GM12878 (cell line): ENCODE measurements around the gene RBMS1. TPM values are rescaled to one million over a fixed set of nuclear protein-coding genes. Genes with fewer than 3 reads are reported as not detected.

Source experiments
- ATAC-seq: fragments of 200-7000 bp; cut with Tn5 transposase; 3 replicates; pipeline ENCODE4 v1.9.1; 2020; ENCODE audit warnings: mild to moderate bottlenecking, moderate library complexity
- BruUV-seq: library from RNA; stranded (reverse); fragments of 400-500 nt; replicated peaks from 2 replicates; lab custom pipeline; 2021; lab: Mats Ljungman, UMichigan
- CTCF ChIA-PET: fragments of 300-600 bp; sonication (Branson Sonifier 250); formaldehyde crosslinking; extraction: SDS; loops from one replicate; lab custom pipeline; 2021; ENCODE audit warnings: inconsistent platforms; lab: Yijun Ruan, JAX
- POLR2A ChIA-PET: fragments of 350-600 bp; formaldehyde crosslinking; extraction: SDS; loops from one replicate; lab custom pipeline; 2021; ENCODE audit warnings: inconsistent platforms; lab: Charles Lee
- RAD21 ChIA-PET: fragments of 300-600 bp; sonication (Branson Sonifier 250); formaldehyde crosslinking; loops from one replicate; lab custom pipeline; 2023; ENCODE audit warnings: antibody characterized with exemption; ENCODE audit not compliant: unreplicated experiment; lab: Charles Lee
- SMC1A ChIA-PET: fragments of 300-600 bp; sonication (Branson Sonifier 250); formaldehyde crosslinking; loops from one replicate; lab custom pipeline; 2023; ENCODE audit not compliant: unreplicated experiment, uncharacterized antibody; lab: Charles Lee
- DNase-seq: peaks from one replicate; pipeline ENCODE4 v3.0.0-alpha.2; 2011; ENCODE audit warnings: low read depth, low spot score
- FAIRE-seq: peaks from 3 replicates; lab custom pipeline; 2011; peaks lifted over from hg19 to GRCh38; lab: Jason Lieb, UNC
- H2AFZ ChIP-seq: 2 replicates; pipeline ENCODE4 v1.6.0; 2011; ENCODE audit warnings: low read depth, low read length, control low read depth; ENCODE audit not compliant: control insufficient read depth
- H3K27ac ChIP-seq: 2 replicates; pipeline ENCODE4 v1.5.1; 2011; ENCODE audit warnings: control low read depth; ENCODE audit not compliant: control insufficient read depth, insufficient read depth
- H3K27me3 ChIP-seq, 2 experiments: replicated peaks in 1 of 2; 2 replicates each; pipeline versions ENCODE4 v1.6.0 to v1.6.1; 2011; ENCODE audit warnings: low read length in 1 of 2; ENCODE audit not compliant: control insufficient read depth in 2 of 2, insufficient read depth in 2 of 2
- H3K36me3 ChIP-seq, 2 experiments: 2 replicates each; pipeline ENCODE4 v1.5.1; 2011; ENCODE audit warnings: low read length in 1 of 2; ENCODE audit not compliant: control insufficient read depth in 2 of 2, insufficient read depth in 2 of 2
- H3K4me1 ChIP-seq: 2 replicates; pipeline ENCODE4 v1.6.1; 2011; ENCODE audit warnings: mild to moderate bottlenecking, low read length, moderate library complexity, mixed read lengths; ENCODE audit not compliant: control insufficient read depth, insufficient read depth
- H3K4me2 ChIP-seq: 2 replicates; pipeline ENCODE4 v1.6.0; 2011; ENCODE audit warnings: control low read depth; ENCODE audit not compliant: control insufficient read depth, insufficient read depth
- H3K4me3 ChIP-seq: fragments of 200-600 bp; sonication (generic); 2 replicates; pipeline ENCODE4 v1.5.1; 2016
- H3K79me2 ChIP-seq: 2 replicates; pipeline ENCODE4 v1.6.0; 2011; ENCODE audit warnings: low read length; ENCODE audit not compliant: control insufficient read depth, insufficient read depth
- H3K9ac ChIP-seq: 2 replicates; pipeline ENCODE4 v1.8.0; 2011; ENCODE audit warnings: low read length, control low read depth, mixed read lengths; ENCODE audit not compliant: control insufficient read depth, insufficient read depth
- H3K9me3 ChIP-seq: replicated peaks from 3 replicates; pipeline ENCODE4 v1.5.1; 2011; ENCODE audit warnings: mild to moderate bottlenecking, low read length; ENCODE audit not compliant: control insufficient read depth, insufficient read depth
- H4K20me1 ChIP-seq: 2 replicates; pipeline ENCODE4 v1.6.0; 2011; ENCODE audit not compliant: control insufficient read depth, insufficient read depth
- ELK1 ChIP-seq: IDR thresholded peaks from 2 replicates; pipeline ENCODE4 v1.6.1; 2012; ENCODE audit warnings: low read depth, low read length, improper control_type of control experiment
- NR2C2 ChIP-seq: IDR thresholded peaks from 2 replicates; pipeline ENCODE4 v1.6.1; 2011; ENCODE audit warnings: borderline replicate concordance, low read depth; ENCODE audit not compliant: control insufficient read depth, insufficient read length
- POLR2AphosphoS2 ChIP-seq: IDR thresholded peaks from 2 replicates; pipeline ENCODE4 v1.6.1; 2011; ENCODE audit warnings: low read depth, mild to moderate bottlenecking, low read length, improper control_type of control experiment, moderate library complexity
- POU2F2 ChIP-seq: IDR thresholded peaks from 3 replicates; pipeline ENCODE4 v1.6.1; 2011; ENCODE audit warnings: low read depth, mild to moderate bottlenecking, low read length, borderline replicate concordance
- RELA ChIP-seq: fragments of 450-650 bp; IDR thresholded peaks from 2 replicates; pipeline ENCODE4 v1.8.0; 2014; ENCODE audit warnings: borderline replicate concordance; ENCODE audit not compliant: partially characterized antibody
- RUNX3 ChIP-seq: IDR thresholded peaks from 2 replicates; pipeline ENCODE4 v1.6.1; 2012; ENCODE audit warnings: low read length, inconsistent platforms
- STAT3 ChIP-seq: IDR thresholded peaks from 2 replicates; pipeline ENCODE4 v1.6.1; 2011; ENCODE audit warnings: low read depth, low read length, improper control_type of control experiment
- ZBTB11 ChIP-seq: fragments of 450-650 bp; formaldehyde crosslinking; IDR thresholded peaks from 2 replicates; pipeline ENCODE4 v1.5.0; 2022; ENCODE audit warnings: mild to moderate bottlenecking, missing genetic modification characterization
- WGBS: methylation state at CpG from one replicate; pipeline ENCODE4 v1.1.6; 2016; ENCODE audit warnings: low lambda C conversion rate; ENCODE audit not compliant: insufficient replicate concordance, insufficient coverage; ENCODE audit errors: missing lambda C conversion rate; 5-methylcytosine and 5-hydroxymethylcytosine counted together
- in situ Hi-C: fragments of 300-500 bp; cut with MboI; formaldehyde crosslinking; loops from 9 replicates; pipeline ENCODE4 v1.14.3; 2018; ENCODE audit warnings: mixed read lengths
- intact Hi-C: fragments of 100-400 bp; cut with micrococcal nuclease; formaldehyde crosslinking; loops from one replicate; pipeline ENCODE4 v1.14.2; 2022; ENCODE audit not compliant: unreplicated experiment
- polyA plus RNA-seq, 11 experiments: library from polyadenylated mRNA; depleted of rRNA in 4 of 11; unstranded in 6 of 11; stranded (reverse) in 5 of 11; fragments of >200 nt; fragmentation: Nextera tagmentation in 4 of 11; fragmentation: Illumina TruSeq in 1 of 11; extraction: Ambion mirVana in 4 of 11; extraction: Trizol in 1 of 11; gene quantifications; 1 replicate in 1 of 11; 2 replicates in 10 of 11; pipeline versions ENCODE4 v1.2.1 to v1.2.3, GENCODE V29; 2011 to 2016; ENCODE audit warnings: inconsistent platforms in 2 of 11, missing spikeins in 2 of 11, low read depth in 1 of 11
- total RNA-seq, 4 experiments: library from RNA; depleted of rRNA in 3 of 4; stranded (reverse); fragments of >200 nt in 3 of 4; fragmentation: Illumina TruSeq in 1 of 4; extraction: Trizol in 1 of 4; gene quantifications; 2 replicates each; pipeline versions ENCODE4 v1.2.1 to v1.2.3, GENCODE V29; 2013 to 2021
- TF ChIP-seq, protein P1 (sequence below): IDR thresholded peaks from 2 replicates; pipeline ENCODE4 v1.6.1; 2012; ENCODE audit warnings: improper control_type of control experiment, low read depth, low read length; ENCODE audit not compliant: insufficient replicate concordance
- TF ChIP-seq, protein P2 (sequence below): IDR thresholded peaks from 2 replicates; pipeline ENCODE4 v1.6.1; 2012; ENCODE audit warnings: low read length, inconsistent platforms

RBMS1 gene
- total and polyA plus RNA-seq, 10 of the 15 experiments (the other 5 are each of a cell fraction or from before 2014, with no cell fraction given): 0.04 to 0.31 (median 0.17) TPM; not detected in 1

DNA sequence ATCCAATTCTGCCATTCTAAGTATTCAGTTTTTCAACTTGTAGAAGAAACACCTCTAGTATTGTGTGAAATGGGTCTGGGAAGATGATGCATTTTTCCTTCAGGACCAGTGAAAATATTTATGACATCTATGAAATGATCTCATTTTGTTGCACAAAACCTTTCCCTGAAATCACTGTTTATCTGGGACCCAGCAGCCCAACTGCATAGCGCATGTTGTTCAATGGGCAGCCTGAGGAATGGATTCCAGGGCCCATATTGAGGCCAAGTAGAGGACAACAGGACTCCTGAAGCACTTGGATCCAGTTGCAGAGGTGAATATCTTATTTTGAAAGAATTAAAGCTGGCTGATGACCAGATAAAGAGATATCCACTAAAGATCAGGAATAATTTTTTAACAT is 7.3 kb downstream of the RBMS1 start (continued):
- TF ChIP-seq, protein P1, sequence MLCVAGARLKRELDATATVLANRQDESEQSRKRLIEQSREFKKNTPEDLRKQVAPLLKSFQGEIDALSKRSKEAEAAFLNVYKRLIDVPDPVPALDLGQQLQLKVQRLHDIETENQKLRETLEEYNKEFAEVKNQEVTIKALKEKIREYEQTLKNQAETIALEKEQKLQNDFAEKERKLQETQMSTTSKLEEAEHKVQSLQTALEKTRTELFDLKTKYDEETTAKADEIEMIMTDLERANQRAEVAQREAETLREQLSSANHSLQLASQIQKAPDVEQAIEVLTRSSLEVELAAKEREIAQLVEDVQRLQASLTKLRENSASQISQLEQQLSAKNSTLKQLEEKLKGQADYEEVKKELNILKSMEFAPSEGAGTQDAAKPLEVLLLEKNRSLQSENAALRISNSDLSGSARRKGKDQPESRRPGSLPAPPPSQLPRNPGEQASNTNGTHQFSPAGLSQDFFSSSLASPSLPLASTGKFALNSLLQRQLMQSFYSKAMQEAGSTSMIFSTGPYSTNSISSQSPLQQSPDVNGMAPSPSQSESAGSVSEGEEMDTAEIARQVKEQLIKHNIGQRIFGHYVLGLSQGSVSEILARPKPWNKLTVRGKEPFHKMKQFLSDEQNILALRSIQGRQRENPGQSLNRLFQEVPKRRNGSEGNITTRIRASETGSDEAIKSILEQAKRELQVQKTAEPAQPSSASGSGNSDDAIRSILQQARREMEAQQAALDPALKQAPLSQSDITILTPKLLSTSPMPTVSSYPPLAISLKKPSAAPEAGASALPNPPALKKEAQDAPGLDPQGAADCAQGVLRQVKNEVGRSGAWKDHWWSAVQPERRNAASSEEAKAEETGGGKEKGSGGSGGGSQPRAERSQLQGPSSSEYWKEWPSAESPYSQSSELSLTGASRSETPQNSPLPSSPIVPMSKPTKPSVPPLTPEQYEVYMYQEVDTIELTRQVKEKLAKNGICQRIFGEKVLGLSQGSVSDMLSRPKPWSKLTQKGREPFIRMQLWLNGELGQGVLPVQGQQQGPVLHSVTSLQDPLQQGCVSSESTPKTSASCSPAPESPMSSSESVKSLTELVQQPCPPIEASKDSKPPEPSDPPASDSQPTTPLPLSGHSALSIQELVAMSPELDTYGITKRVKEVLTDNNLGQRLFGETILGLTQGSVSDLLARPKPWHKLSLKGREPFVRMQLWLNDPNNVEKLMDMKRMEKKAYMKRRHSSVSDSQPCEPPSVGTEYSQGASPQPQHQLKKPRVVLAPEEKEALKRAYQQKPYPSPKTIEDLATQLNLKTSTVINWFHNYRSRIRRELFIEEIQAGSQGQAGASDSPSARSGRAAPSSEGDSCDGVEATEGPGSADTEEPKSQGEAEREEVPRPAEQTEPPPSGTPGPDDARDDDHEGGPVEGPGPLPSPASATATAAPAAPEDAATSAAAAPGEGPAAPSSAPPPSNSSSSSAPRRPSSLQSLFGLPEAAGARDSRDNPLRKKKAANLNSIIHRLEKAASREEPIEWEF: no peak
- TF ChIP-seq NR2C2: no peak
- TF ChIP-seq, protein P2, sequence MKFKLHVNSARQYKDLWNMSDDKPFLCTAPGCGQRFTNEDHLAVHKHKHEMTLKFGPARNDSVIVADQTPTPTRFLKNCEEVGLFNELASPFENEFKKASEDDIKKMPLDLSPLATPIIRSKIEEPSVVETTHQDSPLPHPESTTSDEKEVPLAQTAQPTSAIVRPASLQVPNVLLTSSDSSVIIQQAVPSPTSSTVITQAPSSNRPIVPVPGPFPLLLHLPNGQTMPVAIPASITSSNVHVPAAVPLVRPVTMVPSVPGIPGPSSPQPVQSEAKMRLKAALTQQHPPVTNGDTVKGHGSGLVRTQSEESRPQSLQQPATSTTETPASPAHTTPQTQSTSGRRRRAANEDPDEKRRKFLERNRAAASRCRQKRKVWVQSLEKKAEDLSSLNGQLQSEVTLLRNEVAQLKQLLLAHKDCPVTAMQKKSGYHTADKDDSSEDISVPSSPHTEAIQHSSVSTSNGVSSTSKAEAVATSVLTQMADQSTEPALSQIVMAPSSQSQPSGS: no peak

DNA sequence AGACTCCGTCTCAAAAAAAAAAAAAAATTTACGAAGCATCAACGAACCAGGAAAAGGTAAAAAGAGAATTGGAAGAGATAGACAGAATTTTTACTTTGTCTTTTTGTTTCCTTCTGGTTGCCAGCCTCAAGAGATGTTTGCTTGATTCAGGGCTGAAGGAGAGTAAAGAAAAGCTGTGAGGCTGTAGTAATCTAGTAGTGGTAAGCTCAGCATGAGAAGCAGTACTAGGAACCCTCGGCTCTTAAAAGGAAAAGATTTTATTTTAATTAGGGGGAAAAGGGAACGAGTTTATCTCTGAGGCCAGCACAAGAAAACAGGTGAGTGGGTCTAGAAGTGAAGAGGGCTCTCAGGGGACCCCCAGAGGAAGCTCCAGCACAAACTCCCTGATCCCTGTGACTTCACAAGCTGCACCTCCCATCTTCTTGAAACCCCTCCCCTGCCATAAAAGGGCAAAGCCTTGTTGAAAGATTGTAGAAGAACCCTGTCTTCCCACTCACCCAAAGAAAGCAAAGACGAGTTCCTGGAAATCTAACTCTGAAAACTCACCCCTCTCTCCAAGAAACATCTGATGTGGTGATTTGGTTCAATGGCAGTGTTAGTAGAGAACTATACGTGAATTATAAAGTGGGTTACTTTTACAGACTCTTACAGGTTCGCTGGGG is 8.6 kb downstream of the RBMS1 start:
- H3K27me3 ChIP-seq: no peaks in the 10 kb centered on the region
- no peaks in the 10 kb centered on the region for H4K20me1 ChIP-seq
- no peaks in the 10 kb centered on the region for H3K36me3 ChIP-seq
- H3K27ac ChIP-seq: no peak overlapping the region
- no peak overlapping the region for H3K9ac ChIP-seq
- H3K4me3 ChIP-seq: no peak overlapping the region
- H3K9me3 ChIP-seq: no peaks in the 10 kb centered on the region
- H3K4me2 ChIP-seq: no peak overlapping the region
- in situ Hi-C loops (no loop called here), intact Hi-C loops (no loop called here)
- 19% methylated on average over 7 of the region's 8 CpGs for WGBS
- ChIA-PET RAD21 (interaction anchor here (0.6 kb wide), 1 partner anchor 11 kb away, joined by 3 read pairs; no protein-coding TSS in a partner anchor), POLR2A (interaction anchor here (0.7 kb wide), 2 partner anchors 432 to 884 kb away, joined by 3 to 5 read pairs; no protein-coding TSS in a partner anchor), CTCF (interaction anchor here (0.6 kb wide), 1 partner anchor 1528 kb away, joined by 3 read pairs; no protein-coding TSS in a partner anchor), SMC1A (no interaction called here)
- H2AFZ ChIP-seq: no peak overlapping the region
- BruUV-seq: no TSS peak
- DNase-seq (no peak), ATAC-seq (no peak), FAIRE-seq (no peak)
- H3K79me2 ChIP-seq: no peaks in the 10 kb centered on the region
- H3K4me1 ChIP-seq: no peaks in the 10 kb centered on the region
- TF ChIP-seq ZBTB11: no peak
- TF ChIP-seq POLR2AphosphoS2: no peak
- TF ChIP-seq STAT3: no peak
- TF ChIP-seq RELA: no peak
- TF ChIP-seq POU2F2: no peak
- no peak for TF ChIP-seq RUNX3
- TF ChIP-seq ELK1: no peak
